Dermis blood vessel endothelial cell (primary cell): ENCODE results near the gene CHST9. TPM values are rescaled to one million over a fixed set of nuclear protein-coding genes. Genes with fewer than 3 reads are reported as not detected.
"Not testable (repeated sequence)": the region's sequence is repeated elsewhere in the genome, so short reads cannot be mapped to it uniquely, and the experiment has no call there.

Source experiments
- DNase-seq: peaks from one replicate; pipeline ENCODE4 v3.0.0; 2010
- total RNA-seq: library from RNA; depleted of rRNA; stranded (reverse); fragments of >200 nt; gene quantifications from 2 replicates; pipeline ENCODE4 v1.2.3, GENCODE V29; 2014

Gene CHST9
- total RNA-seq, 1 donor from 2014 or later, result 0.34 TPM

DNA sequence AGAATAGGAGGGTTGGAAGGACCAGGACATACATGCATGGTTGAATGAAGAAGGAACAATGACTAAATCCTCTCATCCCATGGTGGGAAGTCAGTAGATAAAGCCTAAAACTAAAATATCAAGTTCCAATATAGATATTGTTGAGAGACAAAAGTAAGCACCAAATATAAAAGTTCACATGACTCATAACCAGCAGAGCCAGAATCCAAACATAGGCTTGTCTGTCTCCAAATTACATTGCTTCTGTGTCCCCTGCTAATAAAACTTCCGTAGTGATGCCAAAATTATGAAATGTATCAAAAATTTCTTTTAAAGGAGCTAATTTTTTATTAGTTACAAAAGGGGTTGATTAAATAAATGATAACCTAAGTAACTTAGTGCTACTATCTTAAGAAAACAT lies 19.7 kb downstream of the CHST9 start:
- DNase-seq, result no peak

- no peak for DNase-seq
These were observed 20.2 kb downstream of the CHST9 start for GRCh38 chr18:27164905-27165304.

GRCh38 chr18:27163197-27163716 lies 21.9 kb downstream of the CHST9 start:
- not testable (repeated sequence) for DNase-seq

- not testable (repeated sequence) for DNase-seq
These were observed 35.9 kb downstream of the CHST9 start for GRCh38 chr18:27149240-27149639.

- DNase-seq, result no peak
These were observed 40.4 kb downstream of the CHST9 start for GRCh38 chr18:27144672-27145071.

GRCh38 chr18:27143580-27144287 lies 41.4 kb downstream of the CHST9 start:
- DNase-seq, result no peak

- DNase-seq, result no peak
These were observed 42.2 kb downstream of the CHST9 start for GRCh38 chr18:27142891-27143290.

DNA sequence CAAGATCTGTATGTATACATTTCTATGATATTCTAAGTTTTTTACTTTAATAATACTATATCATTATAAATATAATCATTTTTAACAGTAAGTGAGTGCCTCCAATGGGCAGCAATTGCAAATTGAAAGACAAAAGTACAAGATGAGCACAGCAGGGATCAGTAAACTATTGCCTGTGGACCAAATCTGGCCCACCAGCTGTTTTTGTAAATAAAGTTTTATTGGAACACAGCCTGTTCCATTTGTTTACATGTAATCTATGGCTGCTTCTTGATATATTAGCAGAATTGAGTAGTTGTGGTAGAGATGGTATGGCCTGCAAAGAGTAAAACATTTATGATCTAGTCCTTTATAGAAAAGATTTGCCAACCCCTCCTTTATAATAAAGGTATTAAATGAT lies 43.2 kb downstream of the CHST9 start:
- no peak for DNase-seq

DNA sequence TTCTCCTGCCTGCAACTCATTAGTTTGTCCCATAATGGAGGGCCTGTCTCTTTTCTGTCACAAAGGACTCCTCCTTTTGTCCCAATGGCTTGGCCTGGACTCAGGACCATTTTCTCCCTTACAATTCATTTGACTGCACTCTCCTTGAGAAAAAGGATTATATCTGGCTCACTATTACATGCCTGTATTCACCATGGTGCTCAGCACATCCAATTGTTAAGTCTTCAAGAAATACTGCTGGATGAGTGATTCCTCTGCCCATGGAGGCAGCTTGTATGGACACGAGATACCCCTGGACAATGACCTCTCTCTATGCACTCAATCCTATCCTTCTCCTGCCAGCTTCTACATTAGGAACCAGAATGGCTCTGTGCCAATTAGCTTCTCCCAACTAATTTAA lies 47.0 kb downstream of the CHST9 start:
- no peak for DNase-seq

- DNase-seq, result no peak
These were observed 48.9 kb downstream of the CHST9 start for GRCh38 chr18:27136208-27136535.

GRCh38 chr18:27135504-27136207 lies 49.5 kb downstream of the CHST9 start:
- no peak for DNase-seq

GRCh38 chr18:27130065-27130630 lies 55.0 kb downstream of the CHST9 start:
- no peak for DNase-seq

GRCh38 chr18:27124196-27124595 lies 60.9 kb downstream of the CHST9 start:
- DNase-seq, result no peak

DNA sequence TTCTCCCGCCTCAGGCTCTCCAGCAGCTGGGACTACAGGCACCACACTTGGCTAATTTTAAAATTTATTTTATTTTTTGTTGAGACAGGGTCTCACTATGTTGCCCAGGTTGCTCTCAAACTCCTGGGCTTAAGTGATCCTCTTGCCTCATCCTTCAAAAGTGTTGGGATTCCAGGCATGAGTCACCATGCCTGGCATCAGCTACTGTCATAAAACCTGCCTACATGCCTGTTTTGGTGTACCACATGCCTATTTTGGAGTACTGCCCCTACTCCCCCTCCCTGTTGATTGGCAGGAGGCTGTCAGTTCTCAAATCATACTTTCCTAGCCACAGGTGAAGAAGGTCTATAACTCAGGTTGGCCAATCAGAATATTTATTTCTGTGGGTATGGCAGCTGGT lies 64.0 kb downstream of the CHST9 start:
- DNase-seq, result no peak

DNA sequence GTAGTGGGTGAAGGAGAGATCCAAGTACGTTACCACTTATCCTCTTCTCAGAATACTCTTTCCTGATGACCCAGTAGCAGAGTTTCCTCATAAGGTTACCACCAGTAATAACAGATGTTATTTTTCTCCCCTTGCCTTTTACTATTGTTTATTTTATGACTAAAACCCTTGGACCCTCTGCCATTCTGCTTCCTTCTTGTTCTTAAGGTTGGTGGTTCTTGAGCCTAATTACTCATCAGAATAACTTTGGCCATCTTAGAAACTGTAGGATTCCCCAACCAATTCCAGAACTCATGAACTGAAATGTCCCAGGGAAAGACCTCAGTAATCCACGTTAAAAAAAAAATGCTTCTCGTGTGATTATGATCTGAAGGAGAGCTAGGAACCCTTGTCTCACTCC lies 64.9 kb downstream of the CHST9 start:
- DNase-seq, result no peak

GRCh38 chr18:27118973-27119372 lies 66.1 kb downstream of the CHST9 start:
- no peak for DNase-seq

DNA sequence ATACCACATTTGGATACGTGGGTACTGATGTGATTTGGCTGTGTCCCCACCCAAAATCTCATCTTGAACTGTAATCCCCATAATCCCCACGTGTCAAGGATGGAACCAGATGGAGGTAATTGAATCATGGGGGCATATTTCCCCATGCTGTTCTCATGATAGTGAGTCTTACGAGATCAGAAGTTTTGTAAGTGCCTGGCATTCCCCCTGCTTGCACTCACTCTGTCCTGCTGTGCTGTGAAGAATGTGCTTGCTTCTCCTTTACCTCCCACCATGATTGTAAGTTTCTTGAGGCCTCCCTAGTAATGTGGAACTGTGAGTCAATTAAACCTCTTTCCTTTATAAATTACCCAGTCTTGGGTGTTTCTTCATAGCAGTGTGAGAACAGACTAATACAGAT lies 70.3 kb downstream of the CHST9 start:
- no peak for DNase-seq

DNA sequence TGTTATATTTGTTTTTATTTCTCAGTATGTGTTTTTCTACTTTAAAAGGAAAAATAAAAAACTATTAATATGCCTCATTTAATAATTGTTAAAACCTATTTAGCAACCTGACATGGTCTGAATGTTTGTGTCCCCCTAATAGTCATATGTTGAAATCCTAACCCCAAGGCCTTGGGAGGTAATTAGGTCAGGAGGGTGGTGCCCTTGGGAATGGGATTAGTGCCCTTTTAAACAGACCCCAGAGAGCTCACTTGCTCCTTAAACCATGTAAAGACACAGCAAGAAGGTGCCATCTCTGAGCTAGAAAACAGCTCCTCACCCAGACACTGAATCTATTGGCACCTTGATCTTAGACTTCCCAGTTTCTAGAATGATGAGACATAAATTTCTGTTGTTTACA lies 71.8 kb downstream of the CHST9 start:
- DNase-seq, result no peak

- no peak for DNase-seq
These were observed 74.8 kb downstream of the CHST9 start for GRCh38 chr18:27110319-27110718.

DNA sequence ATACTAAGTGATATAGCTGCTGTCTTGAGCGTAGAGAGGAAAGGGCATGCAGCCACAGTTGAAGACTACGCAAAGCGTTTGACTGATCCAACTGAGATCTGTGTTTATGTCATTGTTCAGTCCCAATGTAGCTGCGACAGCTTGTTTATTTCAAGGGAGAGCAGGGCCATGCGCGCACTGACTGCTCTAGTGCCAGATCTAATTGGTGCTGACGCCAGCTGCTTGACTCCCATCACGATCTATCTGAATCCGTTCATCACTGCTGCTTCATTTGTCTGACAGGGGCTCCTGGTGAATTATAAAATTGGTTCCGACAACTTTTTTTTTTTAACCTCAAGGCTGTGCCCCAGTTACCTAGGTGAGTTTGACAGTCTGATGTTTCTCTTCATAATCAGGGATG lies 75.7 kb downstream of the CHST9 start:
- DNase-seq, result no peak

- no peak for DNase-seq
These were observed 76.3 kb downstream of the CHST9 start for GRCh38 chr18:27108842-27109241.

GRCh38 chr18:27104743-27105142 lies 80.4 kb downstream of the CHST9 start:
- DNase-seq, result no peak

- DNase-seq, result no peak
These were observed 90.5 kb downstream of the CHST9 start for GRCh38 chr18:27094621-27095020.

DNA sequence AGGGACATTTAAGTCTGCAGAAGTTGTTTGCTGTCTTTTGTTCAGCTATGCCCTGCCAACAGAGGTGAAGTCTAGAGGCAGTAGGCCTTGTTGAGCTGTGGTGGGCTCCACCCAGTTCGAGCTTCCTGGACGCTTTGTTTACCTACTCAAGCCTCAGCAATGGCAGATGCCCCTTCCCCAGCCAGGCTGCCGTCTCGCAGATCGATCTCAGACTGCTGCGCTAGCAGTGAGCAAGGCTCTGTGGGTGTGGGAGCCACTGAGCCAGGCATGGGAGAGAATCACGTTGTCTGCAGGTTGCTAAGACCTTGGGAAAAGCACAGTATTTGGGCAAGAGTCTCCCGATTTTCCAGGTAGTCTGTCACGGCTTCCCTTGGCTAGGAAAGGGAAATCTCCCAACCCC lies 91.8 kb downstream of the CHST9 start:
- DNase-seq, result not testable (repeated sequence)
